Stimulated activated CD8-positive, alpha-beta memory T cell treated with anti-CD3 and anti-CD28 coated beads, Interleukin-15, amount 100 ng/mL, for 4 hours (primary cell): ENCODE results near the gene CUL4A.
A peak's percentile ranks its signal among the peaks of the same experiment; 100 is the strongest.
"Not testable (repeated sequence)": the region's sequence is repeated elsewhere in the genome, so short reads cannot be mapped to it uniquely, and the experiment has no call there.

Experiments
- DNase-seq, 2 donors: peaks; one replicate each; pipeline ENCODE4 v3.0.0-alpha.2; 2020; ENCODE audit warnings: low read depth in 2 of 2

The CUL4A gene

DNA sequence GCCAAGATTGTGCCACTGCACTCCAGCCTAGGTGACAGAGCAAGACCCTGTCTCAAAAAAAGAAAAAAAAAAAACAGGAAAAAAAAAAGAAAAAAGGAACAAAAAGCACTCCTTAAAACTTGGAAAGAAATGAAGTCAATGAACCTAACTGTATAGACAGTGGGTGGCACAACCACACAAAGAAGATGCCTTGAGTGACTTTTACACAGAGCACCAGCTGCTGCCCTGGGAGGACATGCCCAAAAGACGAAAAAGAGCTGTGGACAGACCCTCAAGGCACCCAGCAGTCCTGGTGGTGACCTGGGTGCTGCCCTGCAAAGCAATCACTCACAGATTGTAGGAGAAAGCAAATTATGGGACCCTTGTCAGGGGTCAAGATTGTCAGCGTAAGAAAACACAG lies 81.7 kb downstream of the CUL4A start:
- DNase-seq, result no peak

GRCh38 chr13:113292021-113292862 lies 82.8 kb downstream of the CUL4A start:
- DNase-seq, result no peak

- DNase-seq, result no peak
Observed at GRCh38 chr13:113293686-113294085, 84.3 kb downstream of the CUL4A start.

DNA sequence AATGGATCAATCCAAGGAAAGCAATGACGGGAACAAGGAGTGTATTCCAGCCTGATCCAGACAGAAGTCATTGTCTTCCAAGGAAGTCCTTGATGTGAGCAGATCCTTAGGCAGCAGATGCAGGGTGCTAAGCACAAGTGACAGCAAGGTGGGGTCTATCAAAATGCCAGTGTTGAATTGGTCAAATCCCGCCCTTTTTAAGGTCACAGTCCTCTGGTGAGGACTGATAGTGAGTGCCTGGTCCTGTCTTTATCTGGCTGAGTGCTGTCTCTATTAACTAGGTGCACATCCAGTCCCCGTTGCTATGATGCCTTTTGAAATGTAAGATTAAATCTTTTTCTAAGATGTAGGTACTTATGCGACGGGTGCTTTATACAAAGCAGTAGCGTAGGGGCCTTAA lies 86.4 kb downstream of the CUL4A start:
- no peak for DNase-seq

GRCh38 chr13:113296823-113297369 lies 87.5 kb downstream of the CUL4A start, which contains the start of gene LAMP1:
Gene LAMP1, plus strand, starts transcription at chr13:113297239. Its CDS starts 196 bp downstream, at chr13:113297435.
- peak; percentile 94 to 97 for DNase-seq

DNA sequence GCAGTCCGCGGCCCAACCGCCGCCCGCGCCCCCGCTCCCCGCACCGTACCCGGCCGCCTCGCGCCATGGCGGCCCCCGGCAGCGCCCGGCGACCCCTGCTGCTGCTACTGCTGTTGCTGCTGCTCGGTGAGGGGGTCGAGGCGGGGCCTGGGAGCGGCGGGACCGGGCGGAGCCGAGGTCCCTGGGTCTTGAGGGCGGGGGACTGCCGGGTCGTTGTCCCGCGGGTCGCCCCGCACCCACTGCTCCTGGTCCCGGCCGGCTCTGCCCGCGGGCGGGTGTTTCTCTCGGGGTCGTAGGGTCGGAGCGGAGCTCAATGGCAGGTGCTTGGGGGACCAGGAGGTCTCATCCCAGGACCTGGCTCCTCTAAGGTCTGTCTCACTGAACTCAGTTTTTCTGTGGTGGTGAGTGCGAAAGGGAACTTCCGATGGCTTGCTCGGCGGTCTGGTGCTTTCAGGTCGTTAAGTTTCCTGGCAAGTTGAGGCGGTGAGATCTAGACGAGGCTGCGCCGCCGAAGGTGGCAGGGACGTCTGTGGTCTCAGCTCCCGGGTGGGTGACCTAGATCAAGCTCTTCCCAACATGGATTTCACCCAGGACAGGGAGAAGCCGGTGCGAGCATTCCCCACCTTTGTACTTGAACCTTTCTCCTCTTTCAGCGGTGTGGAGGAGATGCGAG lies 88.1 kb downstream of the CUL4A start:
- DNase-seq, result peak; percentile 16 to 26

- no peak for DNase-seq
Observed at GRCh38 chr13:113298043-113298945, 88.9 kb downstream of the CUL4A start.

- DNase-seq, result no peak
Observed at GRCh38 chr13:113299951-113300350, 90.5 kb downstream of the CUL4A start.

DNA sequence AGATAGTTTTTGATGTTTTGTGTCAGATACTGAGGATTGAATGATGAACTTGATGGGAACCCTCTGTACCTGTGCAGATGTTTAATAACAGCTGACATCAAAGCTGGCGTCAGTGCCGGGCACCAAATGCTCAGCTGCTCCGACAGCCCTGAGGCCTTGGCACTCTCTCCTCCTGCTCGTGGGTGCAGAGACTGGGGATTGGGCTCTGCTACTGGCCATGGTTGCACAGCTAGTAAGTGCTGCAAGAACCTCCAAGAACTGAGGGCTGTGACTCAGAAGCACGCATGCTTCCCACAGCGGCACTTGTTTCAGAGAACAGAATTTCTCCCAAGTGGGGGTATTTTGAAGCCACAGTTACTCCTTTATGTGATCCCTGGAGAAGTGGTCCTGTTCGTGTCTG lies 93.6 kb downstream of the CUL4A start:
- no peak for DNase-seq

DNA sequence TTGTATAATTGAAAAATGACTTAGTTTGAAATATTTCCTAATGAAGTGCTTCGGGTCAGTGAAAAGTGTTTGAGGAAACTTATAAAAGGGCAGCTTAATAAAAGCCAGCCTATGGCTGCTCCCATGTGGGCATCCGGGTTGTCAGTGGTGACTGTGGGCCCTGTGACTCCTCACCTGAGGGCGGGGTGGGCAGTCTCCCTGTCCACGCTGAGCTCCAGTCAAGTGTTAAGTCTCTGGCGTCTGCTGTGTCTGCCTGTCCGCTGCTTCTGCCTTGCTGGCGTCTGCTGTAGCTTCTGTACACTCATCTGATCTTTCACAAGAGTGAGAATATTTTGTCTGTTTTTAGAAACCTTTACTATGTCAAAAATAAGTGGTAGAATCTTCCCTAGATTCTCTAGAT lies 94.7 kb downstream of the CUL4A start:
- no peak for DNase-seq

DNA sequence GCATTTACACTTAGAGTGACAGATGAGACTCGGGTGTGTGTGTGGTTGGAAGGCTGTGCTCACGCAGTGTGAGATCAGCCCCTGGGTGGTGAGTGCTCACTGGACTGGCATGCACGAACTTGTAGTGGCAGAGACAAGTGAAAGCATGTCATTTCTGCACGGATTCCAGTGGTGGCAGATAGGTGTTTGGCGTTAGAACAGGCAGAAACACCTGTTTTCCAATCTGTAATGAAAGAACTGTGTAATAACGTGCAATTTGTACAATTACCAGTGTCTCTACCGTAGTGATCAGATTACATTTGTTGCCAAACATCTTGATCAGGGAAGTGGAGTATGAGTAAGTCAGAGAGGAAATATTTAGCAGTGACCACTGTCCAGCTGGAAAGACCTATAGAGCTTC lies 95.8 kb downstream of the CUL4A start:
- no peak for DNase-seq

DNA sequence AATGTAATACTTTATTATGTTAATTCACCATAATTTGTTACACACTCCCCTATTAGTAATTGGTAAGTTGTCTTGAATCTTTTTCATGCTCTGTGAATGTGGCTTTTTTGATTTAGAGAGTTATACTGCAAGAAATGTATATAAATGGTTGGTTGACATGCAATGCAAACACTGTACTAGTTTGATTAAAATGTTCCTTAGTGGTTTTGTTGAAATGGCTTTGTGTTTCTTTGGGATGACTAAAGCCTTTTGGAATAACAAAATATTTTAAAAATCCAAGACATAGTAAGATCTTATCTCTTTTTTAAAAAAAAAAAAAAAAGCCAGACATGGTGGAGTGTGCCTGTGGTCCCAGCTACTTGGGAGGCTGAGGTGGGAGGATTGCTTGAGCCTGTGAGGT lies 98.1 kb downstream of the CUL4A start:
- no peak for DNase-seq

DNA sequence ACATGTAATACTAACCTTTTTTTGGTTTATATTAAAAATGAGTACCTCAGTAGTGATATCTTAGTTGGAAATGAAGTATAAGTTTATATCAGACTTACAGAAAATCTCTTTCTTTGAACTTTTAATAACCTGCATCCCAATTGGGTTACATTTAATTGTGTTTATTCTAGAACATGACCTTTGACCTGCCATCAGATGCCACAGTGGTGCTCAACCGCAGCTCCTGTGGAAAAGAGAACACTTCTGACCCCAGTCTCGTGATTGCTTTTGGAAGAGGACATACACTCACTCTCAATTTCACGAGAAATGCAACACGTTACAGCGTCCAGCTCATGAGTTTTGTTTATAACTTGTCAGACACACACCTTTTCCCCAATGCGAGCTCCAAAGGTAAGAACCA lies 100.1 kb downstream of the CUL4A start:
- no peak for DNase-seq

- DNase-seq, result not testable (repeated sequence)
Observed at GRCh38 chr13:113314112-113314511, 104.7 kb downstream of the CUL4A start.

DNA sequence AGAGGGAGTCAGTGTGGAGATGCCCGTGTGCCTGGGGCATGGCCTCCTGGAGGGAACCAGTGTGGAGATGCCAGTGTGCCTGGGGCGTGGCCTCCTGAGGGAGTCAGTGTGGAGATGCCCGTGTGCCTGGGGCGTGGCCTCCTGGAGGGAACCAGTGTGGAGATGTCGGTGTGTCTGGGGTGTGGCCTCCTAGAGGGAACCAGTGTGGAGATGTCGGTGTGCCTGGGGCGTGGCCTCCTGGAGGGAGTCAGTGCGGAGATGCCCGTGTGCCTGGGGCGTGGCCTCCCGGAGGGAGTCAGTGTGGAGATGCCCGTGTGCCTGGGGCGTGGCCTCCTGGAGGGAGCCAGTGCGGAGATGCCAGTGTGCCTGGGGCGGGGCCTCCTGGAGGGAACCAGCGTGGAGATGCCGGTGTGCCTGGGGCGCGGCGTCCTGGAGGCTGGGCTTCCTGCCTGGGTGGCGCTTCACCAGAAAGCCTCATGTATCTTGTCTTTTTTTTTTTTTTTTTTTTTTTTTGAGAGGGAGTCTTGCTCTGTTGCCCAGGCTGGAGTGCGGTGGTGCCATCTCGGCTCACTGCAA lies 105.6 kb downstream of the CUL4A start:
- DNase-seq, result not testable (repeated sequence)

GRCh38 chr13:113315992-113316391 lies 106.6 kb downstream of the CUL4A start:
- no peak for DNase-seq
